SK-N-SH (cell line): ENCODE data around the gene CCR5AS.

ENCODE experiments used
- CTCF ChIA-PET: fragments of 300-600, 350-600 bp; formaldehyde crosslinking; extraction: SDS; loops from one replicate; lab custom pipeline; 2021; lab: Yijun Ruan, JAX
- POLR2A ChIA-PET: fragments of 350-600 bp; sonication (Branson Sonifier 250); formaldehyde crosslinking; extraction: SDS; loops from one replicate; lab custom pipeline; 2020; ENCODE audit warnings: antibody characterized with exemption, inconsistent platforms; lab: Yijun Ruan, JAX
- DNase-seq: peaks from one replicate; pipeline ENCODE4 v3.0.0; 2012
- H2AFZ ChIP-seq: fragments of 200-600 bp; sonication (generic); 2 replicates; pipeline ENCODE4 v1.8.1; 2016; ENCODE audit warnings: antibody characterized with exemption, mild to moderate bottlenecking, low read depth
- H3F3A ChIP-seq: fragments of 200-600 bp; sonication (generic); replicated peaks from 2 replicates; pipeline ENCODE3; 2016; ENCODE audit warnings: antibody characterized with exemption, mild to moderate bottlenecking; ENCODE audit not compliant: insufficient read depth
- H3K27ac ChIP-seq, 2 experiments: fragments of 200-500 bp in 1 of 2; fragments of 200-600 bp in 1 of 2; sonication (Bioruptor generic) in 1 of 2; sonication (generic), shearing (Covaris generic) in 1 of 2; 2 replicates each; pipeline versions ENCODE4 v1.5.1 to v1.6.1; 2014 to 2016; ENCODE audit warnings: low read depth in 2 of 2, inconsistent platforms in 1 of 2, low read length in 1 of 2, mild to moderate bottlenecking in 1 of 2, mixed read lengths in 1 of 2
- H3K27me3 ChIP-seq: fragments of 200-600 bp; sonication (generic), shearing (Covaris generic); 2 replicates; pipeline ENCODE4 v1.6.1; 2016; ENCODE audit warnings: mixed run types; ENCODE audit not compliant: insufficient read depth
- H3K36me3 ChIP-seq, 2 experiments: fragments of 200-500 bp in 1 of 2; fragments of 200-600 bp in 1 of 2; sonication (Bioruptor generic) in 1 of 2; sonication (generic) in 1 of 2; replicated peaks in 1 of 2; 2 replicates each; pipeline versions ENCODE3 to v1.5.1; 2014 to 2016; ENCODE audit warnings: low read length in 1 of 2, mild to moderate bottlenecking in 1 of 2; ENCODE audit not compliant: insufficient read depth in 2 of 2, control insufficient read depth in 1 of 2
- H3K4me1 ChIP-seq, 2 experiments: fragments of 200-500 bp in 1 of 2; fragments of 200-600 bp in 1 of 2; sonication (Bioruptor generic) in 1 of 2; sonication (generic), shearing (Covaris generic) in 1 of 2; 2 replicates each; pipeline versions ENCODE4 v1.5.1 to v1.6.1; 2014 to 2016; ENCODE audit warnings: low read depth in 1 of 2, low read length in 1 of 2, mixed run types in 1 of 2; ENCODE audit not compliant: insufficient read depth in 2 of 2, control insufficient read depth in 1 of 2
- H3K4me2 ChIP-seq: fragments of 200-600 bp; sonication (generic), shearing (Covaris generic); 2 replicates; pipeline ENCODE4 v1.6.1; 2017; ENCODE audit warnings: mixed run types
- H3K4me3 ChIP-seq, 2 experiments: fragments of 200-500 bp in 1 of 2; fragments of 200-600 bp in 1 of 2; sonication (Bioruptor generic) in 1 of 2; sonication (generic), shearing (Covaris generic) in 1 of 2; 2 replicates each; pipeline versions ENCODE4 v1.5.1 to v1.8.1; 2014 to 2016; ENCODE audit warnings: low read depth in 2 of 2, inconsistent platforms in 1 of 2, low read length in 1 of 2, mild to moderate bottlenecking in 1 of 2, mixed read lengths in 1 of 2, moderate library complexity in 1 of 2
- H3K79me2 ChIP-seq: fragments of 200-600 bp; sonication (generic); 2 replicates; pipeline ENCODE4 v1.8.1; 2017; ENCODE audit warnings: mild to moderate bottlenecking; ENCODE audit not compliant: insufficient read depth
- H3K9ac ChIP-seq: fragments of 200-600 bp; sonication (generic); 2 replicates; pipeline ENCODE4 v1.6.1; 2017; ENCODE audit warnings: mixed run types
- H3K9me2 ChIP-seq: fragments of 200-600 bp; sonication (generic); 2 replicates; pipeline ENCODE4 v1.6.1; 2017; ENCODE audit warnings: mixed run types
- H3K9me3 ChIP-seq: fragments of 200-600 bp; sonication (generic); 2 replicates; pipeline ENCODE4 v1.6.1; 2017; ENCODE audit warnings: mixed run types, mild to moderate bottlenecking, moderate library complexity
- H4K20me1 ChIP-seq: fragments of 200-600 bp; sonication (generic); 2 replicates; pipeline ENCODE4 v1.6.1; 2017; ENCODE audit warnings: mild to moderate bottlenecking, mixed run types; ENCODE audit not compliant: insufficient read depth
- ELF1 ChIP-seq: IDR thresholded peaks from 2 replicates; pipeline ENCODE4 v1.4.0; 2012
- EZH2phosphoT487 ChIP-seq: fragments of 200-600 bp; sonication (generic); IDR thresholded peaks from 2 replicates; pipeline ENCODE4 v1.6.1; 2017; ENCODE audit warnings: low read depth, mixed run types, mild to moderate bottlenecking, antibody characterized with exemption, moderate library complexity, borderline replicate concordance
- FOXM1 ChIP-seq: IDR thresholded peaks from 2 replicates; pipeline ENCODE4 v1.4.0; 2012; ENCODE audit warnings: low read depth, mild to moderate bottlenecking
- GABPA ChIP-seq: IDR thresholded peaks from 2 replicates; pipeline ENCODE4 v1.4.0; 2012; ENCODE audit warnings: low read depth, mild to moderate bottlenecking
- MEF2A ChIP-seq: IDR thresholded peaks from 2 replicates; pipeline ENCODE4 v1.4.0; 2012; ENCODE audit warnings: low read depth, borderline replicate concordance
- MXI1 ChIP-seq: IDR thresholded peaks from 2 replicates; pipeline ENCODE4 v1.6.1; 2012; ENCODE audit warnings: mild to moderate bottlenecking, low read depth, low read length, improper control_type of control experiment
- NRF1 ChIP-seq: IDR thresholded peaks from 2 replicates; pipeline ENCODE4 v1.6.1; 2012; ENCODE audit warnings: low read depth, mild to moderate bottlenecking, low read length
- RAD21 ChIP-seq: IDR thresholded peaks from 2 replicates; pipeline ENCODE4 v1.6.1; 2012; ENCODE audit warnings: mild to moderate bottlenecking, low read length
- RCOR1 ChIP-seq: fragments of 150-350 bp; IDR thresholded peaks from 2 replicates; pipeline ENCODE4 v1.6.1; 2017; ENCODE audit warnings: antibody characterized with exemption, low read length
- RFX5 ChIP-seq: IDR thresholded peaks from 2 replicates; pipeline ENCODE4 v1.6.1; 2012; ENCODE audit warnings: mild to moderate bottlenecking, improper control_type of control experiment, low read length
- RXRA ChIP-seq: IDR thresholded peaks from 2 replicates; pipeline ENCODE4 v1.4.0; 2012; ENCODE audit warnings: low read depth, mild to moderate bottlenecking, borderline replicate concordance
- SMC3 ChIP-seq: IDR thresholded peaks from 2 replicates; pipeline ENCODE4 v1.6.1; 2012; ENCODE audit warnings: low read depth, low read length, improper control_type of control experiment
- TAF1 ChIP-seq: IDR thresholded peaks from 2 replicates; pipeline ENCODE4 v1.6.1; 2012; ENCODE audit warnings: low read depth, mild to moderate bottlenecking, low read length, moderate library complexity, borderline replicate concordance
- TCF12 ChIP-seq: IDR thresholded peaks from 2 replicates; pipeline ENCODE4 v1.4.0; 2012
- TEAD4 ChIP-seq: IDR thresholded peaks from 2 replicates; pipeline ENCODE4 v1.4.0; 2012; ENCODE audit warnings: mild to moderate bottlenecking, borderline replicate concordance; ENCODE audit not compliant: insufficient read depth
- WGBS: methylation state at CpG from one replicate; pipeline ENCODE4 v1.1.6; 2017; ENCODE audit warnings: low lambda C conversion rate; 5-methylcytosine and 5-hydroxymethylcytosine counted together
- TF ChIP-seq, protein P1 (sequence below): IDR thresholded peaks from 2 replicates; pipeline ENCODE4; 2012
- TF ChIP-seq, protein P2 (sequence below): IDR thresholded peaks from 2 replicates; pipeline ENCODE4 v1.4.0; 2012; ENCODE audit warnings: low read depth, borderline replicate concordance
- TF ChIP-seq, protein P3 (sequence below): fragments of 150-350 bp; IDR thresholded peaks from 2 replicates; pipeline ENCODE4 v1.6.1; 2016; ENCODE audit warnings: mild to moderate bottlenecking, low read depth, low read length

The CCR5AS gene

DNA sequence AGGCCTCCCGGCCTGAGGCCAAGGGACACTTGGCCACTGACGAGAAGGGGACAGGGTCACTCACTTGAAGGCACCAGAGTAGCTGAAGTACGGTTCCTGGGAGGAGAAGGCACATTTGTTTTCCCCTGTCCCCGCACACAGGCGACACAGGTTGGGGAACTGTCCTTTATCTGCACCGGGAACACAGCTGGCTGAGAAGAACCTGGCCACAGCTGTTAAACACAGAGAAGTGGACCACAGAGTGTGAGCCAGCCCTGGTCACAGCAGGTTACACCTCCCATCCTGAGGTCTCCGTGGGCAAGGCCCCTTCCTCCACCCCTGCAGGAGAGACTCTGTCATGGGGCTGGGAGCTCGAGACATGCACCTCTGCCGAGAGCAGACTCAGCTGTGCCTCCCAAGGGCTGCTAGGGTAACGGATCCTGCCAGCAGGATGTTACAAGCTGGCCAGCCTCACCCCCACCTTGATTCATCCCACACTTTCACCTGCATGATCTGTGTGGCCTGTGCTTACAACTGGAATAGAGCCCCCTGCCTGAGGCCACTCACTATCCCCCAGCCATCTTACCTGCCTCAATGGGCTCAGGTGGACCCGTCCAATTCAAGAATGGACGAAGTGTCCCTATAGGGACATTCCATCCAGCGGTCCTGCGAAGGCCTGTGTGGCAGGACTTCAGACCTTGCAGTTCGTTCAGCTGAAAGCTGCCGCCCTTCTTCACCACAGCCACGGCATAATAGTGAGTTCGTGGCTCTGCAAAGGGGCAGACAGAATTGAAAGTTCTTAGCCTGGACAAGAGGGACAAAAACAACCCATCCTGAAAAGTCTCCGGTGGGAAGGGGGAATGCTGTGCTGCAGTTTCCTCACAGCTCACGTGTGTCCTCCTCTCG is 48.6 kb upstream of the CCR5AS start:
- CTCF ChIA-PET, result interaction anchor here (0.9 to 1.1 kb wide), 2 partner anchors 10 to 31 kb away, joined by 3 read pairs; partner anchors contain the start of gene LTF
- Histone ChIP-seq H3K4me3 (no peak overlapping the region), H3K36me3 (no peaks in the 10 kb centered on the region), H3K4me1 (no peaks in the 10 kb centered on the region)
- TF ChIP-seq SMC3 (no peak), MXI1 (no peak), EZH2phosphoT487 (no peak), GABPA (no peak), RCOR1 (no peak), TEAD4 (no peak), RFX5 (no peak), ELF1 (no peak), MEF2A (no peak), RXRA (no peak), TAF1 (no peak), FOXM1 (no peak), RAD21 (no peak), NRF1 (no peak), TCF12 (no peak)
- TF ChIP-seq, protein P1, sequence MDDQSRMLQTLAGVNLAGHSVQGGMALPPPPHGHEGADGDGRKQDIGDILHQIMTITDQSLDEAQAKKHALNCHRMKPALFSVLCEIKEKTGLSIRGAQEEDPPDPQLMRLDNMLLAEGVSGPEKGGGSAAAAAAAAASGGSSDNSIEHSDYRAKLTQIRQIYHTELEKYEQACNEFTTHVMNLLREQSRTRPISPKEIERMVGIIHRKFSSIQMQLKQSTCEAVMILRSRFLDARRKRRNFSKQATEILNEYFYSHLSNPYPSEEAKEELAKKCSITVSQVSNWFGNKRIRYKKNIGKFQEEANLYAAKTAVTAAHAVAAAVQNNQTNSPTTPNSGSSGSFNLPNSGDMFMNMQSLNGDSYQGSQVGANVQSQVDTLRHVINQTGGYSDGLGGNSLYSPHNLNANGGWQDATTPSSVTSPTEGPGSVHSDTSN, result no peak
- TF ChIP-seq, protein P2, sequence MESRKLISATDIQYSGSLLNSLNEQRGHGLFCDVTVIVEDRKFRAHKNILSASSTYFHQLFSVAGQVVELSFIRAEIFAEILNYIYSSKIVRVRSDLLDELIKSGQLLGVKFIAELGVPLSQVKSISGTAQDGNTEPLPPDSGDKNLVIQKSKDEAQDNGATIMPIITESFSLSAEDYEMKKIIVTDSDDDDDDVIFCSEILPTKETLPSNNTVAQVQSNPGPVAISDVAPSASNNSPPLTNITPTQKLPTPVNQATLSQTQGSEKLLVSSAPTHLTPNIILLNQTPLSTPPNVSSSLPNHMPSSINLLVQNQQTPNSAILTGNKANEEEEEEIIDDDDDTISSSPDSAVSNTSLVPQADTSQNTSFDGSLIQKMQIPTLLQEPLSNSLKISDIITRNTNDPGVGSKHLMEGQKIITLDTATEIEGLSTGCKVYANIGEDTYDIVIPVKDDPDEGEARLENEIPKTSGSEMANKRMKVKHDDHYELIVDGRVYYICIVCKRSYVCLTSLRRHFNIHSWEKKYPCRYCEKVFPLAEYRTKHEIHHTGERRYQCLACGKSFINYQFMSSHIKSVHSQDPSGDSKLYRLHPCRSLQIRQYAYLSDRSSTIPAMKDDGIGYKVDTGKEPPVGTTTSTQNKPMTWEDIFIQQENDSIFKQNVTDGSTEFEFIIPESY, result no peak
- TF ChIP-seq, protein P3, sequence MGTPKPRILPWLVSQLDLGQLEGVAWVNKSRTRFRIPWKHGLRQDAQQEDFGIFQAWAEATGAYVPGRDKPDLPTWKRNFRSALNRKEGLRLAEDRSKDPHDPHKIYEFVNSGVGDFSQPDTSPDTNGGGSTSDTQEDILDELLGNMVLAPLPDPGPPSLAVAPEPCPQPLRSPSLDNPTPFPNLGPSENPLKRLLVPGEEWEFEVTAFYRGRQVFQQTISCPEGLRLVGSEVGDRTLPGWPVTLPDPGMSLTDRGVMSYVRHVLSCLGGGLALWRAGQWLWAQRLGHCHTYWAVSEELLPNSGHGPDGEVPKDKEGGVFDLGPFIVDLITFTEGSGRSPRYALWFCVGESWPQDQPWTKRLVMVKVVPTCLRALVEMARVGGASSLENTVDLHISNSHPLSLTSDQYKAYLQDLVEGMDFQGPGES, result no peak
- TF ChIP-seq, all 33 proteins: peak for 0
- Histone ChIP-seq H3F3A (no peaks in the 10 kb centered on the region), H4K20me1 (no peaks in the 10 kb centered on the region), H3K79me2 (no peaks in the 10 kb centered on the region), H2AFZ (no peak overlapping the region), H3K27ac (no peak overlapping the region), H3K9me3 (no peaks in the 10 kb centered on the region), H3K27me3 (0 out of 2 replicates have a peak, but pooled peaks cover 8% of the 10 kb centered on the region), H3K4me2 (no peak overlapping the region), H3K9ac (no peak overlapping the region), H3K9me2 (no peaks in the 10 kb centered on the region)
- 51% methylated on average over 13 of the region's 21 CpGs for WGBS
- no peak for DNase-seq
- POLR2A ChIA-PET, result no interaction called here
